Fibroblast of the aortic adventitia (primary cell): Measurements from ENCODE around the gene HMCN1. TPM values are rescaled to one million over a fixed set of nuclear protein-coding genes. Genes with fewer than 3 reads are reported as not detected.
A peak's percentile ranks its signal among the peaks of the same experiment; 100 is the strongest.

ENCODE experiments used
- DNase-seq: peaks from one replicate; pipeline ENCODE4 v3.0.0-alpha.2; 2010; ENCODE audit warnings: low read depth
- H3K4me3 ChIP-seq: 2 replicates; pipeline ENCODE4 v1.5.1; 2011; ENCODE audit warnings: low read depth, mild to moderate bottlenecking, control low read depth, low read length, moderate library complexity
- total RNA-seq: library from RNA; depleted of rRNA; stranded (reverse); fragments of >200 nt; gene quantifications from 2 replicates; pipeline ENCODE4 v1.2.3, GENCODE V29; 2012; ENCODE audit warnings: low replicate concordance
- TF ChIP-seq, protein P1 (sequence below): IDR thresholded peaks from 2 replicates; pipeline ENCODE4 v1.5.1; 2011; ENCODE audit warnings: mild to moderate bottlenecking, low read length, control low read depth, inconsistent platforms; ENCODE audit not compliant: insufficient read depth

HMCN1 gene
- total RNA-seq, 1 donor, result 106 TPM

- TF ChIP-seq, protein P1, sequence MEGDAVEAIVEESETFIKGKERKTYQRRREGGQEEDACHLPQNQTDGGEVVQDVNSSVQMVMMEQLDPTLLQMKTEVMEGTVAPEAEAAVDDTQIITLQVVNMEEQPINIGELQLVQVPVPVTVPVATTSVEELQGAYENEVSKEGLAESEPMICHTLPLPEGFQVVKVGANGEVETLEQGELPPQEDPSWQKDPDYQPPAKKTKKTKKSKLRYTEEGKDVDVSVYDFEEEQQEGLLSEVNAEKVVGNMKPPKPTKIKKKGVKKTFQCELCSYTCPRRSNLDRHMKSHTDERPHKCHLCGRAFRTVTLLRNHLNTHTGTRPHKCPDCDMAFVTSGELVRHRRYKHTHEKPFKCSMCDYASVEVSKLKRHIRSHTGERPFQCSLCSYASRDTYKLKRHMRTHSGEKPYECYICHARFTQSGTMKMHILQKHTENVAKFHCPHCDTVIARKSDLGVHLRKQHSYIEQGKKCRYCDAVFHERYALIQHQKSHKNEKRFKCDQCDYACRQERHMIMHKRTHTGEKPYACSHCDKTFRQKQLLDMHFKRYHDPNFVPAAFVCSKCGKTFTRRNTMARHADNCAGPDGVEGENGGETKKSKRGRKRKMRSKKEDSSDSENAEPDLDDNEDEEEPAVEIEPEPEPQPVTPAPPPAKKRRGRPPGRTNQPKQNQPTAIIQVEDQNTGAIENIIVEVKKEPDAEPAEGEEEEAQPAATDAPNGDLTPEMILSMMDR, result no peak
- H3K4me3 ChIP-seq, result no peak overlapping the region
- DNase-seq, result no peak
These were observed 5.8 kb downstream of the HMCN1 start for GRCh38 chr1:185739967-185740366.

DNA sequence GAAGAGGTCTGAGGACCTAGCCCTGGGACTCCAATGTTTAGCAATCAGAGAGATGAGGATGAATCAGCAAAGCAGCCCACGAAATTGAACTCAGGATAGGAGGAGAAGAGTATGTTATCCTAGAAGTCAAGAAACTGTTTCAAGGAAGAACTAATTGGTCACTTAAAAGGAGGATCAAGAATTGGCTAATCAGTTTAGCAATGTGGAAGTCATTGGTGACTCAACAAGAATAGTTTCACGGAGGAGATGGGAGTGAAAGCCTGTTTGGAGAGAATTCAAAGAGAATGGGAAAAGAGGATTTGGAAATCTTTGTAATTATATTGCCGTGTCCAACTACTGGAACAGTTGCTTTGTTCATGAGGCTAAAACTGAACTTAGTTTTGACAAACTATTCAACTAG is 7.4 kb downstream of the HMCN1 start:
- TF ChIP-seq, protein P1, result no peak
- DNase-seq, result peak; percentile 72

DNA sequence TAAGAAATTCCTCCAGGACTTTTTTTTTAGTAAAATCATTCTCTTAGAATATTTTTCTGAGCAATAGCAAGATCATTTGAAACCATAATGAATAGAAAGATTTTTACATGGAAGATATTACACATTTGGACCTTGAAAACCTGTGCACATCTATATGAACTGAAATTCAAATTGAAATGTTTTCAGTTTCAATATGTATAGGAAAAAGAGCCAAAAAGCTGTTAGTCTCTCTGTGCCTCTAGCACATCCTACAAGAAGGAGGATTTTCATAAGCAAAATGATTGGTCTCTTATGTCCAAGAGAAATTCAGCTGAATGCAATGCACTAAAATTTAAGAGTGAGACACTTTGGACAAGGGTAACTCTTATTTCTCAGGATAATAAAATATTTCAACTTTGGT is 8.2 kb downstream of the HMCN1 start:
- DNase-seq, result no peak
- TF ChIP-seq, protein P1, result no peak
- H3K4me3 ChIP-seq, result no peak overlapping the region

More for the DNA sequence above, 7.4 kb downstream of the HMCN1 start:
- no peak overlapping the region for H3K4me3 ChIP-seq

- DNase-seq, result no peak
- TF ChIP-seq, protein P1, result no peak
These were observed 11.0 kb downstream of the HMCN1 start for GRCh38 chr1:185745165-185745564.

DNA sequence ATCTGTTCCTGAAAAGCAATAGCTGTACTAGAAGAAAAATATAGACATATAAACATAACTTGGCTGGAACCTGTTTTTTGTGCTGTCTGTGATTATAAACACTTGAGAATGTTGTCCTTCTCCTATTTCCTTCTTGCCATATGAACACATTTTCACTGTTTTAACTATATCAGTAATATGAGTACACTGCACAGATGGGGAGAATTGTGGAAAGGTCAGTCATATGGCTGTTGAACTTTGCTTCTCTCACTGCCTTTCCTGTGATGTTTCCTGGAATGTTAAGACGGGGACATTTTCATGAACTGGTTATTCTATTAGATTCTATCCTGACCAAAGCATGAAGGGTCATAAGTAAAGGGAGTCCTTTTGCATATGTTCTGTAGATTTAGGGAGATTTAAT is 24.9 kb downstream of the HMCN1 start:
- TF ChIP-seq, protein P1, result no peak
- no peak for DNase-seq
- H3K4me3 ChIP-seq, result no peak overlapping the region

More at GRCh38 chr1:185745165-185745564, 11.0 kb downstream of the HMCN1 start:
- no peak overlapping the region for H3K4me3 ChIP-seq

DNA sequence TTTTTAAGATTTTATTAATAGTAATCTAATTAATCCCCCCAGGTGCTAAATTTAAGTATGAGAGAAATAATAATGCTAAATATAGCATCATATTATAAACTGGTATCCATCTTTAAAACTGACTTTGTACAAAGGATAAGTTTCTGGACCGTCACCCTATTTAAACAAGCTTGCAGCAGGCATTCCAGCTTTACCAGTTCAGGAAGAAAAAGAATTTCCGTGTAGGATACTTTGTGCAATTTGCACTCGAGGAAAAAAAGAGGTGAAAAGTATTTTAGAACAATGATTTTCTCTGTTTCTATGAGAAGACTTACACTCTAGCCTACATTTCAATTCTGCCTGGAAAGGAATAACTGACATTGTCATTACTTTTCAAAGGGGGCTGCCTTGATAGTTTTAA is 27.6 kb downstream of the HMCN1 start:
- TF ChIP-seq, protein P1, result no peak
- DNase-seq, result no peak
- no peak overlapping the region for H3K4me3 ChIP-seq

DNA sequence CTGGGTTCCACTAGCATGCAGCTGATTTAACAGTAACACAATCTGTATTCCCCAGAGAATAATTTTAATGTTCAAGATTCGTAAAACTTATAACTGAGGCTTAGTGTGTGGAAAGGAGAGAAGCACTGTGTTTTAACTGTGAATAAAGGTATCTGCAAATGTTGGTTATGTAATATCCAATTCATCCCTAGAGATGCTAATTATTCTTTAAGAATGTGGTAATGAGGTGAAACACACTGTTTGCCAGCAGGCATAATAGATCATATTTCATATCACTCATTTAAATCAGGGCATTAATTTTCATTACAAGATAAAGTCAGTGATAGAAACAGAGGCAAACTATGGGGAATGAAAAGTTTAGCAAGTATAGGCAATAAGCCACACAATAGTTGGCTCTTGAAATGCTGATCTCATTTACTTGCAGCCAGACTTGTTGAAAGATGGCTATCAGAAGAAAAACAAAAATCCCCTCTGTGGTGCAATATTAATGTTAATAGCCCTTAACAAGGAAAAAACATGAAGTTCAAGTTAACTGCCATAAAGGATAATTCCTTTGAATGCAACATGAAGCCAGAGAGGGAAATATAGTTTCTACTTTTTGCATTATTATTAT is 33.4 kb downstream of the HMCN1 start:
- DNase-seq, result no peak
- no peak overlapping the region for H3K4me3 ChIP-seq
- TF ChIP-seq, protein P1, result no peak
